Progenitor cell of endocrine pancreas (in vitro differentiated cells): Measurements from ENCODE around the gene ALPK3. TPM values are rescaled to one million over a fixed set of nuclear protein-coding genes. Genes with fewer than 3 reads are reported as not detected.
A peak's percentile ranks its signal among the peaks of the same experiment; 100 is the strongest.

Experiments used
- DNase-seq: peaks from one replicate; pipeline ENCODE4 v3.0.0; 2021; ENCODE audit warnings: low spot score; ENCODE audit not compliant: unreplicated experiment
- H3K27ac Mint-ChIP-seq: 2 replicates; pipeline ENCODE4 v1.8.0; 2021; ENCODE audit warnings: mild to moderate bottlenecking, moderate library complexity, mixed read lengths
- H3K27me3 Mint-ChIP-seq: 2 replicates; pipeline ENCODE4 v1.8.0; 2021; ENCODE audit warnings: mixed read lengths
- H3K36me3 Mint-ChIP-seq: 2 replicates; pipeline ENCODE4 v1.8.0; 2022; ENCODE audit warnings: mixed read lengths; ENCODE audit not compliant: insufficient read depth
- H3K4me1 Mint-ChIP-seq: 2 replicates; pipeline ENCODE4 v1.8.0; 2021; ENCODE audit warnings: low read depth, mixed read lengths
- H3K4me3 Mint-ChIP-seq: 2 replicates; pipeline ENCODE4 v1.8.0; 2021; ENCODE audit warnings: low read depth, mild to moderate bottlenecking, moderate library complexity, mixed read lengths
- H3K9me3 Mint-ChIP-seq: 2 replicates; pipeline ENCODE4 v1.8.0; 2021; ENCODE audit warnings: low read depth, mixed read lengths
- total RNA-seq: library from RNA; stranded (reverse); gene quantifications from 2 replicates; pipeline ENCODE4 v1.2.1, GENCODE V29; 2021
- TF ChIP-seq, protein P1 (sequence below): fragments of 200-600 bp; sonication (generic); IDR thresholded peaks from one replicate; pipeline ENCODE4 v1.5.0; 2021; ENCODE audit warnings: antibody characterized with exemption, mild to moderate bottlenecking; ENCODE audit not compliant: unreplicated experiment

Gene ALPK3
- total RNA-seq, 1 donor from 2014 or later, result 122 TPM

- no peak for DNase-seq
- H3K36me3 Mint-ChIP-seq, result peaks cover 25% of the 10 kb centered on the region
- TF ChIP-seq, protein P1, sequence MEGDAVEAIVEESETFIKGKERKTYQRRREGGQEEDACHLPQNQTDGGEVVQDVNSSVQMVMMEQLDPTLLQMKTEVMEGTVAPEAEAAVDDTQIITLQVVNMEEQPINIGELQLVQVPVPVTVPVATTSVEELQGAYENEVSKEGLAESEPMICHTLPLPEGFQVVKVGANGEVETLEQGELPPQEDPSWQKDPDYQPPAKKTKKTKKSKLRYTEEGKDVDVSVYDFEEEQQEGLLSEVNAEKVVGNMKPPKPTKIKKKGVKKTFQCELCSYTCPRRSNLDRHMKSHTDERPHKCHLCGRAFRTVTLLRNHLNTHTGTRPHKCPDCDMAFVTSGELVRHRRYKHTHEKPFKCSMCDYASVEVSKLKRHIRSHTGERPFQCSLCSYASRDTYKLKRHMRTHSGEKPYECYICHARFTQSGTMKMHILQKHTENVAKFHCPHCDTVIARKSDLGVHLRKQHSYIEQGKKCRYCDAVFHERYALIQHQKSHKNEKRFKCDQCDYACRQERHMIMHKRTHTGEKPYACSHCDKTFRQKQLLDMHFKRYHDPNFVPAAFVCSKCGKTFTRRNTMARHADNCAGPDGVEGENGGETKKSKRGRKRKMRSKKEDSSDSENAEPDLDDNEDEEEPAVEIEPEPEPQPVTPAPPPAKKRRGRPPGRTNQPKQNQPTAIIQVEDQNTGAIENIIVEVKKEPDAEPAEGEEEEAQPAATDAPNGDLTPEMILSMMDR, result no peak
- no peaks in the 10 kb centered on the region for H3K27me3 Mint-ChIP-seq
- peaks cover 3% of the 10 kb centered on the region for H3K4me1 Mint-ChIP-seq
- no peaks in the 10 kb centered on the region for H3K9me3 Mint-ChIP-seq
- H3K27ac Mint-ChIP-seq, result no peak overlapping the region
- H3K4me3 Mint-ChIP-seq, result no peak overlapping the region
These were observed 12.3 kb downstream of the ALPK3 start for GRCh38 chr15:84829428-84829827.

- Mint-ChIP-seq H3K27ac (no peak overlapping the region), H3K9me3 (no peaks in the 10 kb centered on the region), H3K4me3 (no peak overlapping the region), H3K36me3 (peaks cover 25% of the 10 kb centered on the region), H3K4me1 (peaks cover 3% of the 10 kb centered on the region), H3K27me3 (no peaks in the 10 kb centered on the region)
- TF ChIP-seq, protein P1, result no peak
- DNase-seq, result no peak
These were observed 12.9 kb downstream of the ALPK3 start for GRCh38 chr15:84830036-84830435.

- Mint-ChIP-seq H3K27ac (peak overlapping the region; percentile 23), H3K4me3 (no peak overlapping the region), H3K4me1 (peaks cover 3% of the 10 kb centered on the region), H3K36me3 (peaks cover 23% of the 10 kb centered on the region), H3K9me3 (no peaks in the 10 kb centered on the region), H3K27me3 (no peaks in the 10 kb centered on the region)
- DNase-seq, result no peak
- TF ChIP-seq, protein P1, result no peak
These were observed 13.9 kb downstream of the ALPK3 start for GRCh38 chr15:84831028-84831427.

- H3K36me3 Mint-ChIP-seq, result peaks cover 23% of the 10 kb centered on the region
- H3K9me3 Mint-ChIP-seq, result no peaks in the 10 kb centered on the region
- H3K4me1 Mint-ChIP-seq, result peaks cover 3% of the 10 kb centered on the region
- H3K27ac Mint-ChIP-seq, result no peak overlapping the region
- TF ChIP-seq, protein P1, result no peak
- H3K4me3 Mint-ChIP-seq, result no peak overlapping the region
- no peaks in the 10 kb centered on the region for H3K27me3 Mint-ChIP-seq
- DNase-seq, result no peak
These were observed 14.5 kb downstream of the ALPK3 start for GRCh38 chr15:84831613-84832012.

DNA sequence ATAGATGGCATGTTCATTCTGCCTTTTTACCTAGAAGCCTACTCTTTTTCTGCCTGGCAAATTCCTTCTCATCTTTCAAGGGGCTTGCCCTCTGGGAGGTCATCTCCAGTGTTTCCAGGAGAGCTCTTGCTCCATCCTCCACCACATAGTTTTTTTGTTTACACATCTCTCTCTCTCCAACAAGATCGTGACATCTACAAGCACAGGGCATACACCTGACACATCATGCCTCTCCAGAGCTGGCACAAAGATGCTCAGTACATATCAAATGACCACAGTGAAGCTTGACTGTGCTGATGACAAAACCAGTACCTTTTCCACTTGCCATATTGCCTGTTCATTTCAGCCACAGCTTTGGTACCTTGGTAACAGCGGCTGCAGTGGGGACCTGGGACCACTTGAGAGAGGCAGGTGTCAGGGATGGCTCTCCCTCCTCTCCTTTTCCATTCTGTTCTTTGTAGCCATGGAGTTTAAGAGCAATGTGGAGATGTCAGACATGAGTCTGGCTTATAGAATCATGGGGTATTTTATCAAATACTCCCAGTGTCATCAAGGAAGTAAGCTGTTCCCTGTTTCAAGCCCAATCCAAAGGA lies 15.4 kb downstream of the ALPK3 start:
- no peak for DNase-seq
- Mint-ChIP-seq H3K9me3 (no peaks in the 10 kb centered on the region), H3K4me3 (no peak overlapping the region), H3K27me3 (no peaks in the 10 kb centered on the region), H3K27ac (no peak overlapping the region), H3K36me3 (peaks cover 27% of the 10 kb centered on the region), H3K4me1 (peaks cover 3% of the 10 kb centered on the region)
- TF ChIP-seq, protein P1, result no peak
